Activated gamma-delta T cell (primary cell): ENCODE results near the gene TUBB.

Experiments
- DNase-seq: peaks from one replicate; lab custom pipeline; 2025; lab: John Stamatoyannopoulos, UW
- total RNA-seq, 2 donors: gene quantifications; one replicate each; lab custom pipeline; 2026; lab: John Stamatoyannopoulos, UW

Gene TUBB
- total RNA-seq, result 208 to 218 reads per million in 2 donors

- peak; percentile 86 for DNase-seq
Measured at GRCh38 chr6:30719791-30720737, at the start of gene TUBB. Gene TUBB, plus strand, starts transcription at chr6:30720352. Its CDS starts 155 bp downstream, at chr6:30720507.

- no peak for DNase-seq
Measured at GRCh38 chr6:30670760-30671527, 49.2 kb upstream of the TUBB start.

- DNase-seq, result peak; percentile 38
Measured at GRCh38 chr6:30672445-30673253, 47.5 kb upstream of the TUBB start, which contains the start of gene DHX16. Gene DHX16, minus strand, starts transcription at chr6:30673006. Its CDS starts 165 bp downstream, at chr6:30672841.

GRCh38 chr6:30676660-30677285, 43.4 kb upstream of the TUBB start:
- DNase-seq, result no peak

- peak; percentile 85 for DNase-seq
Measured at GRCh38 chr6:30678964-30679726, 41.0 kb upstream of the TUBB start.

GRCh38 chr6:30679765-30680535, 40.2 kb upstream of the TUBB start:
- no peak for DNase-seq

- no peak for DNase-seq
Measured at GRCh38 chr6:30681766-30682142, 38.4 kb upstream of the TUBB start.

GRCh38 chr6:30682143-30683117, 37.7 kb upstream of the TUBB start:
- DNase-seq, result peak; percentile 84

GRCh38 chr6:30683183-30683979, 36.8 kb upstream of the TUBB start:
- DNase-seq, result no peak

- no peak for DNase-seq
Measured at GRCh38 chr6:30683980-30684338, 36.2 kb upstream of the TUBB start.

- DNase-seq, result no peak
Measured at GRCh38 chr6:30684386-30685156, 35.6 kb upstream of the TUBB start.

- no peak for DNase-seq
Measured at GRCh38 chr6:30685157-30686008, 34.8 kb upstream of the TUBB start.

GRCh38 chr6:30686009-30686907, 33.9 kb upstream of the TUBB start, which contains the start of gene PPP1R18:
Gene PPP1R18, minus strand, starts transcription at chr6:30686645. Its CDS starts 627 bp downstream, at chr6:30686018.
- peak; percentile 69 for DNase-seq

- peak; percentile 63 for DNase-seq
Measured at GRCh38 chr6:30686908-30687658, 33.1 kb upstream of the TUBB start.
